Tibial artery (tissue), 4 donors: Measurements from ENCODE around the gene ANKRD18B.
"Not testable (repeated sequence)": the region's sequence is repeated elsewhere in the genome, so short reads cannot be mapped to it uniquely, and the experiment has no call there.

Source experiments
- DNase-seq, 2 donors: peaks; one replicate each; pipeline ENCODE4 v3.0.0-alpha.2; 2019
- H3K27ac ChIP-seq, 2 donors: fragments of 200-600 bp; sonication (generic) in 1 of 2; 1 replicate in 1 of 2; 2 replicates in 1 of 2; pipeline ENCODE4 v1.5.1; 2018 to 2019; ENCODE audit warnings: mild to moderate bottlenecking in 1 of 2
- H3K27me3 ChIP-seq, 2 donors: fragments of 200-600 bp; sonication (generic) in 1 of 2; one replicate each; pipeline versions ENCODE4 v1.5.1 to v1.6.0; 2016 to 2019
- H3K36me3 ChIP-seq, 3 donors: fragments of 200-600 bp; sonication (generic) in 2 of 3; one replicate each; pipeline ENCODE4 v1.5.1; 2016 to 2019; ENCODE audit warnings: mild to moderate bottlenecking in 2 of 3
- H3K4me1 ChIP-seq, 4 donors: fragments of 200-600 bp; sonication (generic) in 2 of 4; 1 replicate in 3 of 4; 2 replicates in 1 of 4; pipeline ENCODE4 v1.5.1; 2016 to 2019
- H3K4me3 ChIP-seq, 2 donors: fragments of 200-600 bp; sonication (generic) in 1 of 2; 1 replicate in 1 of 2; 2 replicates in 1 of 2; pipeline ENCODE4 v1.5.1; 2018 to 2019; ENCODE audit warnings: mild to moderate bottlenecking in 2 of 2
- H3K9me3 ChIP-seq, 3 donors: fragments of 200-600 bp; sonication (generic) in 1 of 3; one replicate each; pipeline ENCODE4 v1.5.1; 2016 to 2019
- intact Hi-C: fragments of 100-400 bp; cut with DNase I; formaldehyde crosslinking; loops from one replicate; pipeline ENCODE4 v1.15.0; 2023; ENCODE audit warnings: low total_unique reads
- TF ChIP-seq, protein P1 (sequence below), 2 experiments: fragments of 200-600 bp in 1 of 2; fragments of 450-650 bp in 1 of 2; IDR thresholded peaks; one replicate each; pipeline ENCODE4 v1.5.1; 2017 to 2019; ENCODE audit warnings: antibody characterized with exemption in 2 of 2, mild to moderate bottlenecking in 1 of 2, moderate library complexity in 1 of 2

ANKRD18B gene

GRCh38 chr9:33517373-33517772, 6.7 kb upstream of the ANKRD18B start:
- Histone ChIP-seq H3K4me3 (no peak overlapping the region), H3K27ac (no peak overlapping the region), H3K4me1 (no peaks in the 10 kb centered on the region), H3K27me3 (no peaks in the 10 kb centered on the region), H3K36me3 (no peaks in the 10 kb centered on the region), H3K9me3 (no peaks in the 10 kb centered on the region)
- intact Hi-C loops: no loop called here
- TF ChIP-seq, protein P1, sequence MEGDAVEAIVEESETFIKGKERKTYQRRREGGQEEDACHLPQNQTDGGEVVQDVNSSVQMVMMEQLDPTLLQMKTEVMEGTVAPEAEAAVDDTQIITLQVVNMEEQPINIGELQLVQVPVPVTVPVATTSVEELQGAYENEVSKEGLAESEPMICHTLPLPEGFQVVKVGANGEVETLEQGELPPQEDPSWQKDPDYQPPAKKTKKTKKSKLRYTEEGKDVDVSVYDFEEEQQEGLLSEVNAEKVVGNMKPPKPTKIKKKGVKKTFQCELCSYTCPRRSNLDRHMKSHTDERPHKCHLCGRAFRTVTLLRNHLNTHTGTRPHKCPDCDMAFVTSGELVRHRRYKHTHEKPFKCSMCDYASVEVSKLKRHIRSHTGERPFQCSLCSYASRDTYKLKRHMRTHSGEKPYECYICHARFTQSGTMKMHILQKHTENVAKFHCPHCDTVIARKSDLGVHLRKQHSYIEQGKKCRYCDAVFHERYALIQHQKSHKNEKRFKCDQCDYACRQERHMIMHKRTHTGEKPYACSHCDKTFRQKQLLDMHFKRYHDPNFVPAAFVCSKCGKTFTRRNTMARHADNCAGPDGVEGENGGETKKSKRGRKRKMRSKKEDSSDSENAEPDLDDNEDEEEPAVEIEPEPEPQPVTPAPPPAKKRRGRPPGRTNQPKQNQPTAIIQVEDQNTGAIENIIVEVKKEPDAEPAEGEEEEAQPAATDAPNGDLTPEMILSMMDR (IDR thresholded peaks at IDR 0.05): peak; percentile 31 to 49
- DNase-seq: no peak

GRCh38 chr9:33517934-33518577, 6.0 kb upstream of the ANKRD18B start:
- DNase-seq, H3K27me3 ChIP-seq, H3K4me1 ChIP-seq, H3K4me3 ChIP-seq, intact Hi-C loops, H3K9me3 ChIP-seq, H3K27ac ChIP-seq, H3K36me3 ChIP-seq: not testable (repeated sequence)

DNA sequence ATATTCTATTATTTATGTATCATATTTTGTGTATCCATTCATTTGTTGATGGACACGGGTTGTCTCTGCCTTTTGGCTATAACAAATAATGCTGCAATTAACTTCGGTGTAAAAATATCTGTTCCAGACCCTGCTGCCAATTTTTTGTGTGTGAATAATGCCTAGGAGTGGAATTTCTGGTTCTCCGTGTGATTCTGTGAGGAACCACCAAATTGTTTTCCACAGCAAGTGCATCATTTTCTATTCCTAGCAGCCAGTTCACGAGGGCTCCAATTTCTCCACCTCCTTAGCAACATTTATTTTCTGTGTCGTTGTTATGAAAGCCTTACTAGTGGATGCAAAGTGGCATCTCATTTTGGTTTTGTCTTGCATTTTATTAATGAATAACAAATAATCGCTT, 2.2 kb upstream of the ANKRD18B start:
- H3K9me3 ChIP-seq, H3K36me3 ChIP-seq, H3K27ac ChIP-seq, intact Hi-C loops, DNase-seq, H3K4me3 ChIP-seq: not testable (repeated sequence)
- Histone ChIP-seq H3K27me3 (peaks cover 0 to 27% of the 10 kb centered on the region in 2 donors), H3K4me1 (peaks cover 0 to 16% (median 15%) of the 10 kb centered on the region in 4 donors)

DNA sequence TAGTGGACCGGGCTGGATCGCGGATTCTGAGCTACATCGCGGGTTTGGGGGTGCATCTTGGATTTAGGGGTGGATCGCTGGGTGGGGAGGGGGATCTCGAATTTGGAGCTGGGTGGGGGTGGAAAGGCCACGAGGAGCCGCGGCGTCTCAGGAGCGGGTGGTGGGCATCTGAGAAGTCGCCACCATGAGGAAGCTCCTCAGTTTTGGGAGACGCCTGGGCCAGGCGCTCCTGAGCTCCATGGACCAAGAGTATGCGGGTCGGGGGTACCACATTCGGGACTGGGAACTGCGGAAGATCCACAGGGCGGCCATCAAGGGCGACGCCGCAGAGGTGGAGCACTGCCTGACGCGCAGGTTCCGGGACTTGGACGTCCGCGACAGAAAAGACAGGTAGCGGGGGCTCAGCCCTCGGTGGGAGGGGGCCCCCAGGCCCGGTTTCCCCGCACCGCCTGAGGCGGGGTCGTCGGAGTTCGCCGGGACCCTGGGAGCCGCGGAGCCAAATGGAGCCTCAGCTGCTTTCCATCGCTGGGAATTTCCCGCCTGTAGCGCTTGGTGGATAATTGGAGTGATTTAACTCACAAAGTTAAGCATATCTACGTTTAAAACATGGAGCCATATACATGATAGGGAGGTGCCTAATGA, 376 bp downstream of the ANKRD18B start:
- peaks cover 0 to 16% (median 15%) of the 10 kb centered on the region in 4 donors for H3K4me1 ChIP-seq
- DNase-seq: no peak
- H3K36me3 ChIP-seq: no peaks in the 10 kb centered on the region
- peak overlapping the region in 1 of 2 donors; percentile 33 for H3K4me3 ChIP-seq
- no peak overlapping the region for H3K27ac ChIP-seq
- peaks cover 0 to 39% of the 10 kb centered on the region in 2 donors for H3K27me3 ChIP-seq
- intact Hi-C loops: no loop called here
- TF ChIP-seq, protein P1 (IDR thresholded peaks at IDR 0.05): no peak
- no peaks in the 10 kb centered on the region for H3K9me3 ChIP-seq

GRCh38 chr9:33528069-33528468, 4.0 kb downstream of the ANKRD18B start:
- H3K4me3 ChIP-seq, intact Hi-C loops, H3K27ac ChIP-seq, H3K36me3 ChIP-seq, DNase-seq, H3K9me3 ChIP-seq: not testable (repeated sequence)
- Histone ChIP-seq H3K4me1 (peaks cover 0 to 16% (median 15%) of the 10 kb centered on the region in 4 donors), H3K27me3 (peaks cover 0 to 39% of the 10 kb centered on the region in 2 donors)

DNA sequence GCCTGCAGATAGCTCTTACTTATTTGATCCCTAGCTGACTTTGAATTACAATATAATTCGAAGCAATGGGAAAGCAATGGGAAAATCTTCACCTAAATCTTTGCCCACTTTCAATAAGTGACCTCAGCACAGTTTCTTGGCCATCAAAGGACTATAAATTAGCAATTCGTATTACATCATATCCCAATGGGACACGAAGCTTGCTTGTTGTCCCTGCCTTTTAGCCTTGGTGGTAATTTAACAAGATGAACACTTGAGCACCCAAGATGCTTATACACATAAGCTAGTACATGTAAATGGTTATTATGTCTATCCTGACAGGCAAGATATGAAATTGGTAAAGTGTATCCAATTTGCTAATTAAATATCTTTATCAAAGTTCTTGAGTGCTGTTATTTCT, 9.9 kb downstream of the ANKRD18B start:
- H3K36me3 ChIP-seq, H3K4me1 ChIP-seq, H3K4me3 ChIP-seq, DNase-seq, H3K9me3 ChIP-seq, H3K27ac ChIP-seq, intact Hi-C loops, H3K27me3 ChIP-seq: not testable (repeated sequence)

GRCh38 chr9:33535541-33535940, 11.5 kb downstream of the ANKRD18B start:
- H3K27me3 ChIP-seq: no peaks in the 10 kb centered on the region
- H3K9me3 ChIP-seq: no peaks in the 10 kb centered on the region
- H3K27ac ChIP-seq: no peak overlapping the region
- intact Hi-C loops: no loop called here
- no peak overlapping the region for H3K4me3 ChIP-seq
- no peaks in the 10 kb centered on the region for H3K4me1 ChIP-seq
- no peak for DNase-seq
- TF ChIP-seq, protein P1 (IDR thresholded peaks at IDR 0.05): no peak
- no peaks in the 10 kb centered on the region for H3K36me3 ChIP-seq

DNA sequence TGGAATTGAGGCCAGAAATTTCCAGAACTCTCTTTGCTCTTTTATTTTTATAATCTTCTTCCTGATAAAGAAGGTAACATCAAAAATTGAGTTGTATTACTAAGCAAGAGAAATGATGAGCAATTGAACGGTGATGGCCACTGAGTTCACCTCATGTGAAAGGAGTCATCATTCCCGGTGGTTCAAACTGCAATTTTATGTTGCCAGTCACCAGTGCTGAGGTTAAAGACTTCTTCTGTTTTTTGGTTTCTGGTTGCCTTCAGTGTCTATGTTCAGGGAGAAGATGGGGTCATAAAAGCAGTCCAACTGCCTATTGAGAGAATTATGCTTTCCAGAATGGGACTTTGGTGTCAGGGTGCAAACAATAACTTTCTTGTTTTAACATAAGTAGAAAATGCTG, 19.4 kb downstream of the ANKRD18B start:
- H3K4me3 ChIP-seq, H3K27ac ChIP-seq, H3K9me3 ChIP-seq, H3K27me3 ChIP-seq, DNase-seq, H3K4me1 ChIP-seq, intact Hi-C loops, H3K36me3 ChIP-seq: not testable (repeated sequence)

DNA sequence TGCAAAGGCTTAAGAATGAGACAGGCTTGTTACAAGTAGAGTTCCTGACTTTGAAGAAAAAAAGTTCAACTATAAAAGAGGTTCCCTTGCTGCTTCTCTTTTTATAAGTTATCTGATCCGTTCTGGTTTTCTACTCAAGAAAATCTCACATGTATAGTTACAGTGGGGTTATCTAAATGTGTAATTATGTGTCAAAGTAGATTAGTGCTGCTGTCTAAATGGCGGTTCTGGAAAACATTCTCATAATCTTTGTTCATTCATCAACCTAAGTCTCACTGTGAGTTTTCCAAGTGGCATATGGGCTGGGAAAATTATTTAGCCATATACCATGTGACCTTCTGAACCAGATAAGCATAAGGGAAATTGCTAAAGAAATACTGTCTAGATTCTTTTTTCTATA, 21.7 kb downstream of the ANKRD18B start:
- H3K27ac ChIP-seq, DNase-seq, H3K36me3 ChIP-seq, H3K4me1 ChIP-seq, H3K9me3 ChIP-seq, H3K4me3 ChIP-seq, H3K27me3 ChIP-seq, intact Hi-C loops: not testable (repeated sequence)

DNA sequence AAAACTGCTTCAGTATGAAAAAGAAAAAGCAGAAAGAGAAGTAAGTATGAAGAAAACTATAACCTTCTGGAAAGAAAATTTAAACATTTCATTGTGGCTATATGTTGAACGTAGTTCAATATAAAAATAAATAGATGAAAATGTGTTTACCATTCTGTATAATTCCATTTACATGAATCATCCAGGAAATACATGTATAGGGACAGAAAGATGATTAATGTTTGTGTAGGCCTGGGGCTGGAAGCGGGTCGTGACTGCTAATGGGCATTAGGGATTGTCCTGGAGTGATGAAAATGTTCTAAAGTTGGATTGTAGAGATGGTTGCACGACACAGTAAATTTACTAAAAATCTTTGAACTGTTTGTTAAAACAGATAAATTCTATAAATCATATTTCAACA, 24.8 kb downstream of the ANKRD18B start:
- H3K27ac ChIP-seq, H3K36me3 ChIP-seq, intact Hi-C loops, DNase-seq, H3K27me3 ChIP-seq, H3K4me1 ChIP-seq, H3K9me3 ChIP-seq, H3K4me3 ChIP-seq: not testable (repeated sequence)

- H3K4me1 ChIP-seq, intact Hi-C loops: not testable (repeated sequence)
Observed at GRCh38 chr9:33549418-33549817, 25.4 kb downstream of the ANKRD18B start.

More at GRCh38 chr9:33549418-33549817, 25.4 kb downstream of the ANKRD18B start:
- not testable (repeated sequence) for H3K4me3 ChIP-seq, DNase-seq, H3K9me3 ChIP-seq, H3K27me3 ChIP-seq, H3K36me3 ChIP-seq, H3K27ac ChIP-seq
